HepG2 (cell line): ENCODE results near the gene SCNM1. TPM values are rescaled to one million over a fixed set of nuclear protein-coding genes. Genes with fewer than 3 reads are reported as not detected.

ENCODE experiments used
- AHDC1 ChIP-seq: sonication (generic); formaldehyde crosslinking; IDR thresholded peaks from 2 replicates; pipeline ENCODE4 v1.5.1; 2020; ENCODE audit warnings: mild to moderate bottlenecking, missing genetic modification reagents, borderline replicate concordance
- ASH2L ChIP-seq: fragments of 300-600, 200-600 bp; sonication (generic); IDR thresholded peaks from 2 replicates; pipeline ENCODE4 v1.7.0; 2017; ENCODE audit warnings: low read depth, mild to moderate bottlenecking, moderate library complexity, mixed read lengths, low read length; ENCODE audit not compliant: insufficient read length
- CSRNP1 ChIP-seq: sonication (generic); formaldehyde crosslinking; IDR thresholded peaks from 2 replicates; pipeline ENCODE4 v1.8.1; 2023; ENCODE audit warnings: mild to moderate bottlenecking, missing genetic modification reagents
- KDM2A ChIP-seq: sonication (generic); formaldehyde crosslinking; IDR thresholded peaks from 2 replicates; pipeline ENCODE4 v1.4.0; 2020; ENCODE audit warnings: low read depth, missing genetic modification reagents, borderline replicate concordance
- KLF13 ChIP-seq: sonication (generic); formaldehyde crosslinking; IDR thresholded peaks from 2 replicates; pipeline ENCODE4 v1.4.0; 2020; ENCODE audit warnings: mild to moderate bottlenecking, missing genetic modification reagents
- MIXL1 ChIP-seq: IDR thresholded peaks from 2 replicates; pipeline ENCODE4 v1.6.1; 2016
- PCBP2 ChIP-seq: fragments of 200-400 bp; formaldehyde crosslinking; optimal IDR thresholded peaks from 2 replicates; pipeline ENCODE3; 2018; ENCODE audit warnings: low read length, low read depth; ENCODE audit not compliant: poor library complexity, severe bottlenecking
- PITX1 ChIP-seq: sonication (generic); formaldehyde crosslinking; IDR thresholded peaks from 2 replicates; pipeline ENCODE4 v1.5.1; 2020; ENCODE audit warnings: mild to moderate bottlenecking, missing genetic modification reagents
- PTBP1 ChIP-seq: fragments of 200-400 bp; formaldehyde crosslinking; IDR thresholded peaks from 2 replicates; pipeline ENCODE4 v1.6.1; 2018; ENCODE audit warnings: low read length, low read depth; ENCODE audit not compliant: poor library complexity, severe bottlenecking
- TCF7L2 ChIP-seq: IDR thresholded peaks from 2 replicates; pipeline ENCODE4 v1.6.1; 2011; ENCODE audit warnings: mild to moderate bottlenecking, low read depth, low read length, moderate library complexity
- THAP7 ChIP-seq: sonication (generic); formaldehyde crosslinking; IDR thresholded peaks from 2 replicates; pipeline ENCODE4 v1.8.1; 2023; ENCODE audit warnings: mild to moderate bottlenecking, missing genetic modification reagents
- ZBED4 ChIP-seq: sonication (generic); formaldehyde crosslinking; IDR thresholded peaks from 2 replicates; pipeline ENCODE4 v1.4.0; 2020; ENCODE audit warnings: missing genetic modification reagents, borderline replicate concordance
- ZNF652 ChIP-seq: IDR thresholded peaks from 2 replicates; pipeline ENCODE4 v1.6.1; 2016; ENCODE audit warnings: low read depth, borderline replicate concordance
- ZNF788 ChIP-seq: sonication (generic); formaldehyde crosslinking; IDR thresholded peaks from 2 replicates; pipeline ENCODE4 v1.5.0; 2020; ENCODE audit warnings: mild to moderate bottlenecking, missing genetic modification reagents, borderline replicate concordance
- ZNF883 ChIP-seq: sonication (generic); formaldehyde crosslinking; IDR thresholded peaks from 2 replicates; pipeline ENCODE4 v1.5.1; 2020; ENCODE audit warnings: mild to moderate bottlenecking, missing genetic modification reagents; ENCODE audit errors: not compliant biosample characterization
- polyA plus RNA-seq, 8 experiments: library from polyadenylated mRNA; depleted of rRNA in 3 of 8; stranded (reverse) in 7 of 8; unstranded in 1 of 8; fragments of >200 nt; fragmentation: Illumina TruSeq in 4 of 8; extraction: Trizol in 4 of 8; gene quantifications; 2 replicates each; pipeline versions ENCODE4 v1.2.1 to v1.2.3, GENCODE V29; 2011 to 2016; ENCODE audit warnings: low read depth in 4 of 8, missing spikeins in 1 of 8, mixed read lengths in 1 of 8; ENCODE audit not compliant: insufficient read depth in 1 of 8
- total RNA-seq, 5 experiments: library from RNA; depleted of rRNA; stranded (reverse); fragments of >200 nt; fragmentation: Illumina TruSeq; extraction: Trizol; gene quantifications; 2 replicates each; pipeline ENCODE4 v1.2.3, GENCODE V29; 2016; ENCODE audit warnings: low read depth in 1 of 5

SCNM1 gene
- total and polyA plus RNA-seq, 2 of the 13 experiments (the other 11 are each of a cell fraction or from before 2014, with no cell fraction given) = 16.3 to 31.5 TPM

GRCh38 chr1:151189637-151190445, 23.9 kb downstream of the SCNM1 start, which contains the start of gene VPS72 (continued):
- TF ChIP-seq CSRNP1 (peak; percentile 72), THAP7 (CRISPR knock-in tag) (peak; percentile 88), ZNF883 (CRISPR knock-in tag) (peak; percentile 32), KDM2A (CRISPR knock-in tag) (peak; percentile 84), KLF13 (CRISPR knock-in tag) (0 out of 2 replicates have a peak, but pooled peaks have one; percentile 25), PCBP2 (no peak), ASH2L (peak; percentile 88), ZBED4 (CRISPR knock-in tag) (no peak; the same call in 1 of the 2 replicates), MIXL1 (CRISPR knock-in tag) (peak; percentile 80), PTBP1 (peak; percentile 78), ZNF788 (no peak; the same call in 1 of the 2 replicates), PITX1 (CRISPR knock-in tag) (peak; percentile 63), AHDC1 (CRISPR knock-in tag) (no peak), TCF7L2 (no peak), ZNF652 (CRISPR knock-in tag) (peak; percentile 43; the same call in 1 of the 2 replicates)
